ENCODE measurements around the gene IGF2R. TPM values are rescaled to one million over a fixed set of nuclear protein-coding genes. Genes with fewer than 3 reads are reported as not detected.
A peak's percentile ranks its signal among the peaks of the same experiment; 100 is the strongest.

Gene IGF2R
- total RNA-seq, 3 donors from 2014 or later = 60.4 to 112 (median 81.0) TPM

DNA sequence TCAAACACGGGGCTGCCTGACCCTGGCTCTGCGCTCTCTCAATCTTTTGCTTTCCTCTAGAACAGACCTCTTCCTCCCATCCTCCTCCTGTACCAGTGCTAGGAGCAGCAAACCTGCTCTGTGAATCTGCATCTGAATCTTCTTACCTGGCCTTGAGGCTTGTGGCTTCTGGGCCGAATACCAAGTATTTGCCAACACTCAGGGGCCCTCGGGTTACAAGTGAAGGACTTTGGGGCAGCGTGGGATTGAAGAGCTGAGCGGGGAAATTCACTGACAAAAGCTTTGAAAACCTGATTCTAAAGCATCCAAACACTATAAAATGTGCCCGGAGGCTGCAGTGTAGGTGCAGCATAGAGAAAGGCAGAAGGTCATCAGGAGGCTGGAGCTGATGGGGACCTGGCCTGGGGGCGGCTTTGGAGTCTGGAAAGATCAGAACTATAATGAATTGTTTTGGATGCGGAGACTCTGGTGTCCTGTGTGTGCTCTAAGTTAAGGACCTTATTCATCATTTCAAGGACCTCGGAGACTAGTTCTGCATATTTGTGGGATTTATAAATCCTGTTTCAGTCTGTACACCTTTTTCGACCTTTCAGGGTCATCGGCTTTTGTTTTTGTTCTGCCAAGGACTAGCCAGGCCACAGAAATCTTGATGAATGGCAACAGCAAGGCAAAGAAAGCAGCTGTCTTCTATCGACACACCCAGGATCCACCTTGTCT is 16.4 kb upstream of the IGF2R start:
- H3K4me1 ChIP-seq = no peaks in the 10 kb centered on the region
- H3K27ac ChIP-seq = peak overlapping the region in 1 of 2 donors; percentile 64
- no peaks in the 10 kb centered on the region for H3K36me3 ChIP-seq
- no peaks in the 10 kb centered on the region for H3K9me3 ChIP-seq
- TF ChIP-seq, protein P1, sequence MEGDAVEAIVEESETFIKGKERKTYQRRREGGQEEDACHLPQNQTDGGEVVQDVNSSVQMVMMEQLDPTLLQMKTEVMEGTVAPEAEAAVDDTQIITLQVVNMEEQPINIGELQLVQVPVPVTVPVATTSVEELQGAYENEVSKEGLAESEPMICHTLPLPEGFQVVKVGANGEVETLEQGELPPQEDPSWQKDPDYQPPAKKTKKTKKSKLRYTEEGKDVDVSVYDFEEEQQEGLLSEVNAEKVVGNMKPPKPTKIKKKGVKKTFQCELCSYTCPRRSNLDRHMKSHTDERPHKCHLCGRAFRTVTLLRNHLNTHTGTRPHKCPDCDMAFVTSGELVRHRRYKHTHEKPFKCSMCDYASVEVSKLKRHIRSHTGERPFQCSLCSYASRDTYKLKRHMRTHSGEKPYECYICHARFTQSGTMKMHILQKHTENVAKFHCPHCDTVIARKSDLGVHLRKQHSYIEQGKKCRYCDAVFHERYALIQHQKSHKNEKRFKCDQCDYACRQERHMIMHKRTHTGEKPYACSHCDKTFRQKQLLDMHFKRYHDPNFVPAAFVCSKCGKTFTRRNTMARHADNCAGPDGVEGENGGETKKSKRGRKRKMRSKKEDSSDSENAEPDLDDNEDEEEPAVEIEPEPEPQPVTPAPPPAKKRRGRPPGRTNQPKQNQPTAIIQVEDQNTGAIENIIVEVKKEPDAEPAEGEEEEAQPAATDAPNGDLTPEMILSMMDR (IDR thresholded peaks at IDR 0.05) = no peak
- no peak for TF ChIP-seq POLR2AphosphoS5 (IDR thresholded peaks at IDR 0.05)
- no peak for TF ChIP-seq POLR2A (IDR thresholded peaks at IDR 0.05)
- DNase-seq (ENCODE audit: low spot score in 2 of 2) = no peak
- H3K4me3 ChIP-seq = no peak overlapping the region
- intact Hi-C loops (cut with DNase I; ENCODE audit: low total_unique reads) = no loop called here
- no peaks in the 10 kb centered on the region for H3K27me3 ChIP-seq

DNA sequence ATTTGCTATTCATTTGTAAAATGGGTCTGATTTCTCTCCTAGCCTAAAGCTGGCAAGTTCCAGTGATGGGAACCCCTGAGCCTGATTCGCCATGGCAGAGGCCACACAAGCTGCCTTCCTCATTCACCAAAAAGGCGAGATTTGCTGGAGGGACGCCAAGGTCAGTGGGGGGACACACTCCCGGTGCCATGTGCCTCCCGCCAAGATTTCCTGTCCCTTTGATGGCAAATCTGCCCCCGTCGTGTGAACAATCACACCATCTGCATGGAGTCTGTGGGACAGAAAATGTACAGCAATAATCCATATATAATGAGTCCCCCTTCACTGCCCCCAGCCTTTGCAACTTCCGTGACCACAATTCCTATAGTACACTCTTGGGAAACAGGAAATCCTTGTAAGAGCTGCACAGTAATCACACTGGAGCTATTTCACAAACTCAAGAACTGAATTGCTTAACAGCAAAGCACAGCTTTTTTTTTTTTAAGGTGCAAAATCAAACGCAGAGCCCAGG is 15.7 kb upstream of the IGF2R start:
- intact Hi-C loops (cut with DNase I; ENCODE audit: low total_unique reads) = no loop called here
- Histone ChIP-seq H3K36me3 (no peaks in the 10 kb centered on the region), H3K4me1 (no peaks in the 10 kb centered on the region), H3K4me3 (no peak overlapping the region), H3K27me3 (no peaks in the 10 kb centered on the region), H3K9me3 (no peaks in the 10 kb centered on the region), H3K27ac (peak overlapping the region in 1 of 2 donors; percentile 64)
- TF ChIP-seq, protein P1 (IDR thresholded peaks at IDR 0.05) = no peak
- TF ChIP-seq POLR2AphosphoS5 (IDR thresholded peaks at IDR 0.05) (no peak), POLR2A (IDR thresholded peaks at IDR 0.05) (no peak)
- no peak for DNase-seq (ENCODE audit: low spot score in 2 of 2)

DNA sequence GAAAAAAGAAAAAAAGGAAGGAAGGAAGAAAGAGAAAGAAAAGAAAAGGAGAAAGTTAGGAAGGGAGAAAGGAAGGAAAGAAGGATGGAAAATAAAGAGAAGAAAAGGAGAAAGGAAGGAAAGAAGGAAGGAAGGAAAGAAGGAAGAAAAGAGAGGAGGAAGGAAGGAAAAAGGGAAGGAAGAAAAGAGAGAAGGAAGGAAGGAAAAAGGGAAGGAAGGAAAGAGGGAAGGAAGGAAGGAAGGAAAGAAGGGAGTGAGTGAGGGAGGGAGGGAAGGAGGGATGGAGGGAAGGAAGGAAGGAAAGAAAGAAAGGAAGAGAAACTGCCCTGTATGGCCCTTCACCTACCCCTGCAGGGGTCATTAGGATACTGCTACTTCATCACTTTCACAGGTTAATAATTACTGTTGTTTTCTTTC is 12.9 kb upstream of the IGF2R start:
- no peak overlapping the region for H3K4me3 ChIP-seq
- no peaks in the 10 kb centered on the region for H3K9me3 ChIP-seq
- H3K36me3 ChIP-seq = no peaks in the 10 kb centered on the region
- H3K27me3 ChIP-seq = no peaks in the 10 kb centered on the region
- intact Hi-C loops (cut with DNase I; ENCODE audit: low total_unique reads) = no loop called here
- no peak for DNase-seq (ENCODE audit: low spot score in 2 of 2)
- no peak overlapping the region for H3K27ac ChIP-seq
- TF ChIP-seq POLR2AphosphoS5 (IDR thresholded peaks at IDR 0.05) = no peak
- TF ChIP-seq POLR2A (IDR thresholded peaks at IDR 0.05) = no peak
- H3K4me1 ChIP-seq = no peaks in the 10 kb centered on the region

DNA sequence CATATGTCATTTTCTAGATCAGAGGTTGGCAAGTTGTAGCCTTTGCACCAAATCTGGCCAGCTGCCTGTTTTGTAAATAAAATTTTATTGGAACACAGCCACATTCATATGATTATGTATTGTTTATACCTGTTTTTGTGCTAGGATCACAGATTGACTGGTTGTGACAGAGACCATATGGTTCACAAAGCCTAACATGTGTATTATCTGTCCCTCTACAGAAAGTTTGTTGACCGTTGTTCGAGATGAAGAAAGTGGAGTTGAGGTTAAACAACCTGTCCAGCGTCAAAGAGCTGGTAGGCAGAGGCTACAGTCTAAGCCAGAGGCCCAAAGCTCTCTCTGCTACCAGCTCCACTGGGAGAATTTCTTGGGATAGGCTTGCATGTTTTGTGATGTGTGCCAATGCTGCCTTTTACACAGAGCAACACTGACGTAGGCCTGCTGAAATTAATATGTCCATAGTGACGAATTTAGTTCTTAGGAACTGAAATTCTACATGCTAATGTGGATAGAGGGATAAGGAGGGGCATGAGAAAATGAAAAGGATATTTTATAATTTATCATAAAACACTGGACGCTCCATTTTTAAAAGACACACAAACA is 11.7 kb upstream of the IGF2R start:
- H3K4me1 ChIP-seq = no peaks in the 10 kb centered on the region
- no peak for DNase-seq (ENCODE audit: low spot score in 2 of 2)
- H3K36me3 ChIP-seq = no peaks in the 10 kb centered on the region
- intact Hi-C loops (cut with DNase I; ENCODE audit: low total_unique reads) = no loop called here
- no peaks in the 10 kb centered on the region for H3K9me3 ChIP-seq
- H3K27ac ChIP-seq = no peak overlapping the region
- no peaks in the 10 kb centered on the region for H3K27me3 ChIP-seq
- TF ChIP-seq POLR2A (IDR thresholded peaks at IDR 0.05) (no peak), POLR2AphosphoS5 (IDR thresholded peaks at IDR 0.05) (no peak)
- TF ChIP-seq, protein P1 (IDR thresholded peaks at IDR 0.05) = no peak
- no peak overlapping the region for H3K4me3 ChIP-seq

DNA sequence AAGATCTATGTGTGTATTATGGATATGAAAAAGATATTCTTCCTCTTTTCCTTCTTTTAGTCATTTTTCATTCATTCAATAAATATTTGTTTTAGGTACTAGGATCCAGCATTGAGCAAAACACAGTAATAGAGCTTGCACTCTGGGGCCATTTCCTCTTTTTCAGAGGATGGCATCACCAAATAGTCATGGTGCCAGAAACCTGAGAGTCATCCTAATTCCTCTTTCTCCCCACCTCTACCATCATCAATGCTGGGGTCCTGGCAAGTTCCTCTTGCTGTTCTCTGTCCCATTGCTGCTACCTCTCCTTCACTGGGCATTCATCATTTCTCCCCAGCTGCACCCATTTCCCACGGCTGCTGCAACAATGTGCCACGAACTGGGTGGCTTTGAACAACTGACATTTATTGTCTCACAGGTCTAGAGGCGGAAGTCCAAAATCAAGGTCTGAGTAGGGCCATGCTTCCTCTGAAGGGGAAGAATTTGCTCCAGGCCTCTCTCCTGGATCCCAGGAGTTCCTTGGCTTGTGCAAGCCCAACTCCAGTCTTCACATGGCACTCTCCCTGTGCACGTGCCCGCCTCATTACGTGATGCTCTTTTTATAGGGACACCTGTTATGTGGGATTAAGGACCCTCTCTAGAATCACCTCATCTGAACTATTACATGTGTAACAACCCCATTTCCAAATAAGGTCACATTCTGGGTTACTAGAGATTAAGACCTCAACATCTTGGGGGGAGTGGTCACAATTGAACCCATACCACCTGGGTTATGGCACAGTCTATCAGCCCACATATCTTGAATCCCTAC is 9.5 kb upstream of the IGF2R start:
- TF ChIP-seq POLR2A (IDR thresholded peaks at IDR 0.05) (no peak), POLR2AphosphoS5 (IDR thresholded peaks at IDR 0.05) (no peak)
- TF ChIP-seq, protein P1 (IDR thresholded peaks at IDR 0.05) = no peak
- Histone ChIP-seq H3K4me1 (no peaks in the 10 kb centered on the region), H3K27ac (peak overlapping the region; percentile 52 to 89), H3K27me3 (no peaks in the 10 kb centered on the region), H3K36me3 (no peaks in the 10 kb centered on the region), H3K9me3 (no peaks in the 10 kb centered on the region), H3K4me3 (no peak overlapping the region)
- no peak for DNase-seq (ENCODE audit: low spot score in 2 of 2)
- intact Hi-C loops (cut with DNase I; ENCODE audit: low total_unique reads) = no loop called here

Data from breast epithelium (tissue), 4 donors.